CD4-positive, alpha-beta T cell treated with Interleukin-15 for 4 hours (primary cell): ENCODE data around the gene ANKRD36C.
"Not testable (repeated sequence)": the region's sequence is repeated elsewhere in the genome, so short reads cannot be mapped to it uniquely, and the experiment has no call there.

Experiments used
- DNase-seq: peaks from one replicate; pipeline ENCODE4 v3.0.0-alpha.2; 2020; ENCODE audit warnings: low spot score

ANKRD36C gene

DNA sequence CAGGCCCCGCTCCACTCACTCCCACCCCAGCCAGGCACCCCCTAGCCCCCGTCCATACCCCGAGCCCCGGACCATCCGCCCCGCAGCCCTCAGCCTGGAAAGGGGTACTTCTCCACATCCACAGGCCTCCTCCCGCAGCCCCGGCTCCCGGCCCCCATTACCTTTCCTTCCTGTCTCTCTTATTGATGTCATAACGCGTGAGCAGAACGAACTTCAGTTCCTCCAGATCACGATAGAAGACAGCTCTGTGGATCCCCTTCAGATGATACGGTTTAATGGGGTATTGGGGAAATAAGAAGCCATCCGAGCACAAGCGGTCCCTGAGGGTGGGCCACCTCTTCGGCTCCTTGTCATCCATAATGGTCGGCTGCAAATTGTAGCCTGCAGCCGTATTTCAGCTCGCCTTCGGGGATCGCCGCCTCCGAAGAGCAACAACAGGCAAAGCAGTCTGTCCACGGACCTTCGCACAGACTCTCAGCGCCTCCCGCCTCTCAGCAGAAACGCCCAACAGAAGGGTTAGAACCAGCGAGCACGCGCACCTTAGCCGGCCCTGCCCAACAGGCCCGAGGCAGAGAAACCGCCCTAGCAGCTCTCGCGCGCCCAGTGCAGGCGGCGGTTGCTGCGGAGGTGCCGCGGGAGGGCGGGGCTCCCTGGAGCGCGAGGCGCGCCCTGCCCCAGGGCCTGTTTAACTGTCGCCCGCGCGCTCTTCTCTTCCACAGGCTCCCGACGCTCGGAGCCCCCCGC is at the start of gene ANKRD36C:
TSS of gene ANKRD36C (minus strand) at position 474 of the 744 bp plus-strand sequence. CDS start at position 358, 116 bp downstream.
- peak; percentile 25 for DNase-seq

GRCh38 chr2:96035554-96035953 is 43.9 kb upstream of the ANKRD36C start:
- not testable (repeated sequence) for DNase-seq

- DNase-seq, result not testable (repeated sequence)
These were observed 43.2 kb upstream of the ANKRD36C start, which contains the start of gene GPAT2 for GRCh38 chr2:96034792-96035191. Gene GPAT2 (minus strand): TSS chr2:96034916. CDS start chr2:96032359, 2,557 bp downstream.

GRCh38 chr2:96033997-96034396 is 42.4 kb upstream of the ANKRD36C start:
- DNase-seq, result not testable (repeated sequence)

GRCh38 chr2:96027725-96028325 is 36.2 kb upstream of the ANKRD36C start:
- DNase-seq, result not testable (repeated sequence)

- not testable (repeated sequence) for DNase-seq
These were observed 34.1 kb upstream of the ANKRD36C start for GRCh38 chr2:96025755-96026154.

DNA sequence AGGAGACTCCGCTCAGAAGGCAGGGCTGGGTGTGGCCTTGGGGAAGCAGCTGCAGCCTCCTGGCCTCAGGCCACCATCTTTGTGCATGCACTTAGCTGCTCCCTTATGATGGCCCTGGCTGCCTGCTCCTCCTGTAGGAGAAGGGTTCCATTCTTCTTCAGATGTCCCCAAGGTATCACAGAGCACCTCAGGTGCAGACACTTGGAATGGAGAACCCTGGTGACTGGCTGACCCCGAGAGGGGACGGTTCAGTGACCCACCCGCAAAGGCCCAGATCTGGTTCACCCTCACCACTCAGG is 33.5 kb upstream of the ANKRD36C start:
- DNase-seq, result no peak

DNA sequence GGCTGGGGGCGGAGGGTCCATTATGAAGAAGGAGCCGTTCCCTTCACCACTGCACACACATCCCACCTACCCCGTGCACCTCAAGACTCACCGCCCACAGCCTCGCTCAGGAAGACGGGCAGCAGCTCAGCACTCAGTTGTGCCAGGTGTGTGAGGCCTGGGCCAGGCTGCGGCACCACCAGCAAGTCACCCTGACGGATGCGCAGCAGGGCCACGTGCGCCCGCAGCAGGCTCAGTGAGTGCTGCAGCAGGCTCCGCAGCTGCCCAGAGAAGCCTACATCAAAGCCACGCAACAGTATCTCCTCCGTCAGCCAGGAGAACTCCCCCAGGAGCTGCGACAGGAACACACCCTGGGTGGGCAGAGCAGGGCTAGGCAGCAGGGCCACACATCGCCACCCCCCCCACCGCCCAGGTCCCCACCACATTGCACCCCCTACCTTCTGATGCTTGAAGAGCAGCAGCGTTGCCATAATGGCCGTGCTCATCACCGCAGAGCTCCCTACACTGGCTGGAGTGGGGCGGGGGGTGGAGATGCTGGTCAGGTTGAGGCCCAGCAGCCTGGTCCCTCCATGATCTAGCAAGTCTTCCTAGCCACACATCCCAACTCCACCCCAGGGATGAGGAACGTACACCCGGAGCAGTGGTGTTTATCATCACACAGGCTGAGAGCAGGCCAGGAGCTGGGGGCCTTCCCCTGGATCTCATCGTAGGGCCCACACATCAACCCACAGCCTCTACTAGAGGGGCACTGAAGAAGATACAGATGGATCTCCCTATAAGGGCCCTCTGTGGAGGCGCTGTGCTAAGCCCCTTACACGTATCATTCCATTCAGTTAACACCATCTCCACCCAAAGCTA is 32.9 kb upstream of the ANKRD36C start:
- DNase-seq, result no peak

DNA sequence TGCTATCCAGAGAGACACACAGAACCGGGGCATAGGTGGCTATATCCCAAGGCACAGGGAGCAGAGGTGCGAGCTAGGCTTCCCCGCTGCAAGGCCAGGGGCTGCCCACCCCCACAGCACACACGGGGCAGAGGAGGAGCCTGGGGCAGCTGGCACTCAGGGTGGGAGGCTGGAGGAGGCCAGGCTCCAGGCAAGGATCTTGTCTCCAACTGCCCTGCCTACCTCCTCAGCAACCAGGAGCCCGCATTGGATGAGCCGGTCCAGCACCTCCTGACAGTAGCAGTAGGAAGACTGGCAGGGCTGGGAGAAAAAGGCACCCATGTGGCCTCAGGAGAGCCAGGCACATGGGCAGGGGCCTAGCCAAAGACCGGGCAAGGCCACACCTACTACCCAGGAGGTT is 32.1 kb upstream of the ANKRD36C start:
- DNase-seq, result not testable (repeated sequence)

- peak; percentile 76 for DNase-seq
These were observed 31.2 kb upstream of the ANKRD36C start for GRCh38 chr2:96022701-96023447.

- not testable (repeated sequence) for DNase-seq
These were observed 30.5 kb upstream of the ANKRD36C start for GRCh38 chr2:96022126-96022525.

DNA sequence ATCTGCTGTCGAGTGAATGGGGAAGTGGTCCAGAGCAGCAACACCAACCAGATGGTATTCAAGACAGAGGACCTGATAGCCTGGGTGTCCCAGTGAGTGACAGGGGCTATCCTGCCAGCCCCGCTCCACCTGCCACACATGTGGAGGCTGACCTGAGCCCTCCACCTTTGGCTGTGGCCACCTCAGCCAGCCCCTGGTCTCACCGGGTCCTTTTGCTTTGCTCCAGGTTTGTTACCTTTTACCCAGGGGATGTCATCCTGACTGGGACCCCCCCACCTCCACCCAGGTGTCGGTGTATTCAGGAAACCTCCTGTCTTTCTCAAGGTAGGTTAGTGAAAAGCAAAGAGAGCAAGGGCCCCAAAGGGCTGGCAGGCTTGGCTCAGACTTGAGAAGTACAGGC is 29.5 kb upstream of the ANKRD36C start:
- DNase-seq, result not testable (repeated sequence)

DNA sequence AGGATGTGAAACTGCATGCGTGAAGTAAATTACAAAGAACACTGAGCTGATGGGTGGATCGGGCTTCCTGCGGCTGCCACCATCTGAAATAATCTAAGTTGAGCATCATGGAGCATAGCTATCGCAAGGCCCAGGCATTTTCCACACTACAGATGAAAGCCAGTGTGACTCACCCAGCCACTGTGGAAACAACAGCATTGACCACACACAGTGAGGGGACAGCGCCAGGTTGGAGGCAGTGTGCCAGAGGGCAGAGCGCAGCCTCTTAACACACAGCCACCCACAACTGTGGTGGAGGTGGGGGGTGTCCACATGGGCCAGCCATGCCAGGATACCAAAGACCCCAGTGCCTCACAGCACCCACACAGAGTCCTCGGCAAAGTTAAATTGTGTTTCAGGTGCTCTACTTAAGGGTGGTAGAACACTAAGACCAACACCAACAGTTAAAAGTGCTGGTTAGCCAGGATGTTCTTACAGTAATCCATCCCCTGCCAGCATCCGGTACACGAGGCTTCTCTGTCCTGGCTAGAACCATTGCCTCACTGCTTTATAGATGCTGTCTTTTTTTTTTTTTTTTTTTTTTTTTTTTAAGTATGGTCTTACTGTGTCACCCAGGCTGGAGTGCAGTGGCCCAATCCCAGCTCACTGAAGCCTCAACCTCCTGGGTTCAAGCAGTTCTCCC is 28.4 kb upstream of the ANKRD36C start:
- DNase-seq, result not testable (repeated sequence)

DNA sequence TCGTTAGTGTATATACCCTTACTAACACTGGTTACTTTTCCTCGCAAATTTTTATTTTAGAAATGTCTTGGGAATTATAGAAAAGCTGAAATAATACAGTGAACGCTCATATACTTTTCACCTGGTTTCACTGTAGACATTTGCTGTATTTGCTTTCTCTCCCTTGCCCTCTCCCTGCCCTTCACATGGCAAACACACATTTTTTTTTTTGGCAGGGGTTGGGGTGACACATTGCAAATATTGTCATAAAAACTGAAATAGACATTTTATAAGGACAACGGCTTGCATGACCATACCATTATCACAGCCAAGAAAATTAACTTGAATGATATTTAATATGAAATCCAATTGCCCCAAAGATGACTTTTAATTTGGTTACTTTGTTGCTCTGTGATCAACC is 24.7 kb upstream of the ANKRD36C start:
- not testable (repeated sequence) for DNase-seq

GRCh38 chr2:96012792-96013264 is 21.2 kb upstream of the ANKRD36C start:
- DNase-seq, result not testable (repeated sequence)

- DNase-seq, result not testable (repeated sequence)
These were observed 20.6 kb upstream of the ANKRD36C start for GRCh38 chr2:96012086-96012791.

DNA sequence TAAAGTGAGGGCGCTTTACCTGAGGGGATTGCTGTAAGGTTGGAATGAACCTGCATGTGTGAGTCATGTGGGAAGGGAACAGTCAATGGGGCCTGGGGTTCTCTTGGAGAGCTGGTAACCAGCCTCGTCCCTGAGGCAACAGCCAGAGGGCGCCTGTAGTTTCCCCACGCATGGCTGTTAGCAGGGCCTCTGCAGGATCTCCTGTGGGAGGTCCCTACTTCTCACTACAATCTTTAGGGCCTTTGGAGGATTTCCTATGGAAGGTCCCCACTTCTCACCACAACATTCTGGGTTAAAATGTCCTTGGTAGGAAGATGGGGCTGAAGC is 19.5 kb upstream of the ANKRD36C start:
- peak; percentile 13 for DNase-seq

DNA sequence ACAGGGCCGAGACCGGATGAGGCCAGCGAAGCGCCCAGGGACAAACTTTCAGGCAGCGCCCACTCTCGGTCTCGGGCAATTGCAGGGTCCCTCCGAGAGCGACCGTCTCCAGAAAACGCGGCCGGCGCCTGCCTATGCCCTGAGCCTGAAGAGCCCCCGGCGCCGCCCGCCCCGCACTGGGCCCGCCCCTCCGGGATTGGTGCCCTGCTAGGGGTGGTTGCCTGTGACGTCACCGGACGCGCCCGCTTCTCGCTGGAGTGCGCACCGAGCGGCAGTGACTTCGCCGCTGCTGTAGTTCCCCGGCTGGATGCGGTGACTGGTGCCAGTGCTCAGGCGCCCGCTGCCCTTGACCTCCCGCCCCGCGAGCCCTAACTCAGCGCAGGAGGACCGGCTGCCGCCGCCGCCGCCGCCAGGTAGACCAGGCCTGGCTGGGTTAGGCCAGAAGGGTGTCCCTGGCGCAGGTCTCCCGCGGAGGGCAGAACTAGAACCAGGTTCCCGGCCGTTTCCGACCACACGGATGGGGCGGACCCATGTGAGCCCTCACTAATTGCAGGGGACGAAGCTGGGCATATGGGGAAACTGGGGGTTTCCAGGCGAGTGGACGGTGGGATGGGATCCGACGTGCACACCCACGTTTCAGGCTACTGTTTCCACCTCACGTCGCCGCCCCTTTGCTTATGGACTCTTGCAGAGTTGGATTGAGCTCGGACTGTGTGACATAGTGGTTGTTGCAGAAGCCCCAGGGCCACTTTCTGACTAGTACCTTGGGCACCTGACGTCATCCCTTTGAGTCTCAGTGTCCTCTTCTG is 18.9 kb upstream of the ANKRD36C start:
- peak; percentile 91 for DNase-seq

- not testable (repeated sequence) for DNase-seq
These were observed 18.2 kb upstream of the ANKRD36C start for GRCh38 chr2:96009833-96010232.

GRCh38 chr2:96008051-96008450 is 16.4 kb upstream of the ANKRD36C start:
- DNase-seq, result not testable (repeated sequence)
